GM21786 (cell line): ENCODE results near the gene C16orf95.
A peak's percentile ranks its signal among the peaks of the same experiment; 100 is the strongest.

Experiments
- ATAC-seq: cut with Tn5 transposase; IDR thresholded peaks from one replicate; pipeline ENCODE4 v1.9.1; 2021; ENCODE audit not compliant: unreplicated experiment

Gene C16orf95

GRCh38 chr16:87319997-87320491 lies 2.9 kb upstream of the C16orf95 start:
- no peak for ATAC-seq

- ATAC-seq, result no peak
These were observed 1.8 kb upstream of the C16orf95 start for GRCh38 chr16:87319011-87319410.

GRCh38 chr16:87317750-87318644 lies 805 bp upstream of the C16orf95 start:
- ATAC-seq, result peak; percentile 9

- no peak for ATAC-seq
These were observed 706 bp downstream of the C16orf95 start for GRCh38 chr16:87316450-87316922.

- no peak for ATAC-seq
These were observed 2.2 kb downstream of the C16orf95 start for GRCh38 chr16:87314990-87315420.

GRCh38 chr16:87312008-87312407 lies 5.2 kb downstream of the C16orf95 start:
- ATAC-seq, result no peak

- ATAC-seq, result no peak
These were observed 5.8 kb downstream of the C16orf95 start for GRCh38 chr16:87311387-87311786.

GRCh38 chr16:87310610-87311009 lies 6.6 kb downstream of the C16orf95 start:
- no peak for ATAC-seq

- ATAC-seq, result no peak
These were observed 7.3 kb downstream of the C16orf95 start for GRCh38 chr16:87309620-87310525.

GRCh38 chr16:87308826-87309225 lies 8.4 kb downstream of the C16orf95 start:
- no peak for ATAC-seq

GRCh38 chr16:87306516-87306915 lies 10.7 kb downstream of the C16orf95 start:
- no peak for ATAC-seq

- no peak for ATAC-seq
These were observed 11.4 kb downstream of the C16orf95 start for GRCh38 chr16:87305505-87306391.

- no peak for ATAC-seq
These were observed 12.2 kb downstream of the C16orf95 start for GRCh38 chr16:87304951-87305350.

- ATAC-seq, result no peak
These were observed 13.2 kb downstream of the C16orf95 start for GRCh38 chr16:87303962-87304521.

- ATAC-seq, result no peak
These were observed 13.7 kb downstream of the C16orf95 start for GRCh38 chr16:87303431-87303930.

GRCh38 chr16:87298857-87299465 lies 18.2 kb downstream of the C16orf95 start:
- ATAC-seq, result no peak

- ATAC-seq, result no peak
These were observed 19.1 kb downstream of the C16orf95 start for GRCh38 chr16:87297918-87298631.

GRCh38 chr16:87297407-87297806 lies 19.8 kb downstream of the C16orf95 start:
- ATAC-seq, result no peak
